ENCODE data around the gene ZNF799.
"Not testable (repeated sequence)": the region's sequence is repeated elsewhere in the genome, so short reads cannot be mapped to it uniquely, and the experiment has no call there.

ZNF799 gene

DNA sequence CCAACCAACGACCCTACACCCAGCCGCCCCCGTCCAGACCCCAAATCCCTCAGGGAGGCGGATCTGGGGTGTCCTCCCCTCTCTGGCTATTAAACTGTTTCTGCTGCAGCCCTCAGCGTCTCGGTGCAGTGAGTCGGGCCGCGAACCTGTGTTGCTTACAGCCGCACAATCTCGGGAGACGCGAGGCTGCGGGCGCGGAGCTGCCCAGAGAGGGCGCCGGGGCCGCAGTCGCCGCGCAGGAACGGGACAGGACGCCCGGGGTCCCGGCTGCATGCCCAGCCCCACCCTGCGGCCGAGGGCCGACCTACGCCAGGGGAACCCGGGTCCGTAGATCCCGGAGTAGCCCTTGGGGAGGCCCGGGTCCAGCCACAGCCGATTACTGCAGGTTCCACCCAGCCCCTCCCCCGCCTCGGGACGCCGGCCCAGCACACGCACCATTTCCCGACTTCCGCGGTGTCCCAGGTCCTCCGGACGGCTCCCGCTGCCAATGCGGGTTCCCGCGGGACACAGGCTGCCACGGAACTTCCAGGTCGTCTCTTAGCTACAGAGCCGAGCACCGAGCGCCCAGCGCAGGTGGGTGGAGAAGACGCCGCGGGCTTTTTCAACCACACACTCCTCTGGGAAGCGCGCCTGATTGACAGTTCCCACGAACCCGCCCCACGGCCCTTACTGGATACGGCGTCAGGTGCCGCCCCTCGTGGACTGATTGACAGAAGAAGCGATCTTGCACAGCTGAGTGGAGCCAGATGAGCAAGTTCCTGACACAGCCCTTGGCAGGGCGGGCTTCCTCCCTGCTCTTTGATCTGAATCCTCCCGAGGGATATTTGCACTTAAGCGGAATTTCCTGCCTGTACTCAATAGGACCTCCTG is at the start of gene ZNF799:
ZNF799 (minus strand) TSS at position 639 of the 870 bp plus-strand sequence; CDS start at position 438, 201 bp downstream.
- peak within 1 kb of the TSS; percentile 95 to 99 for H3K4me3 Mint-ChIP-seq
- H3K36me3 Mint-ChIP-seq = peaks cover 16 to 18% of the 10 kb centered on the region in 2 donors
- H3K27me3 Mint-ChIP-seq = no peaks in the 10 kb centered on the region
- ATAC-seq (replicated peaks) (peak; percentile 90), DNase-seq (peak; percentile 92)
- peaks cover 2 to 3% of the 10 kb centered on the region in 2 donors for H3K9me3 Mint-ChIP-seq
- peak within 1 kb of the TSS; percentile 95 for H3K27ac Mint-ChIP-seq
- H3K4me1 Mint-ChIP-seq = peaks cover 16 to 44% of the 10 kb centered on the region in 2 donors

DNA sequence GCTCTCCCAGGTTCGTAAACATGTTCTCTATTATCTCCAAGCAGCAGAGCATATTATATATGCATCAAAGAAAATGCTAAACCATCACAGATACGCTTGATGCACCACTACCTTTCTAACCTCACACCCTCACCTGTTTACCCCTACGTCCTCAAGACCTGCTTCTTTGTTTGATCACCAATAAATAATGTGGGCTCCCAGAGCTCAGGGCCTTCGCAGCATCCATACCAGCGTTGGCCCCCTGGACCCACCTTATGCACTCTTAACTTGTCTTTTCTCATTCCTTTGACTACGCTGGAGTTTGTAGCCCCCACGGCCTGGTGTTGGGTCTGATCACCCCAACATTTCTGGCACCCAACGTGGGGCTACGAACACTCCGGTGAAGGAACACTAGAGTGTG is 49.8 kb upstream of the ZNF799 start:
- H3K27me3 Mint-ChIP-seq = no peaks in the 10 kb centered on the region
- no peak overlapping the region for H3K4me3 Mint-ChIP-seq
- ATAC-seq (replicated peaks) (no peak), DNase-seq (no peak)
- peaks cover 14 to 16% of the 10 kb centered on the region in 2 donors for H3K9me3 Mint-ChIP-seq
- no peak overlapping the region for H3K27ac Mint-ChIP-seq
- peaks cover 5 to 12% of the 10 kb centered on the region in 2 donors for H3K4me1 Mint-ChIP-seq
- peaks cover 28 to 31% of the 10 kb centered on the region in 2 donors for H3K36me3 Mint-ChIP-seq

GRCh38 chr19:12448808-12449207 is 47.7 kb upstream of the ZNF799 start:
- Mint-ChIP-seq H3K4me1 (peaks cover 2 to 6% of the 10 kb centered on the region in 2 donors), H3K36me3 (peaks cover 32 to 36% of the 10 kb centered on the region in 2 donors), H3K9me3 (peaks cover 21 to 22% of the 10 kb centered on the region in 2 donors), H3K27me3 (no peaks in the 10 kb centered on the region), H3K4me3 (no peak overlapping the region), H3K27ac (no peak overlapping the region)
- DNase-seq (no peak), ATAC-seq (replicated peaks) (no peak)

- Mint-ChIP-seq H3K27me3 (no peaks in the 10 kb centered on the region), H3K4me3 (peak within 1 kb of the TSS; percentile 100), H3K9me3 (peaks cover 15% of the 10 kb centered on the region in 2 donors), H3K4me1 (peaks cover 9 to 49% of the 10 kb centered on the region in 2 donors), H3K27ac (peak within 1 kb of the TSS; percentile 99), H3K36me3 (peaks cover 19 to 41% of the 10 kb centered on the region in 2 donors)
- DNase-seq = peak; percentile 99
- peak; percentile 93 to 94 for ATAC-seq (replicated peaks)
Measured at GRCh38 chr19:12440541-12441316, 39.7 kb upstream of the ZNF799 start, which contains the start of gene ZNF443. Gene ZNF443 (minus strand): TSS chr19:12441021. CDS start chr19:12440914, 107 bp downstream.

DNA sequence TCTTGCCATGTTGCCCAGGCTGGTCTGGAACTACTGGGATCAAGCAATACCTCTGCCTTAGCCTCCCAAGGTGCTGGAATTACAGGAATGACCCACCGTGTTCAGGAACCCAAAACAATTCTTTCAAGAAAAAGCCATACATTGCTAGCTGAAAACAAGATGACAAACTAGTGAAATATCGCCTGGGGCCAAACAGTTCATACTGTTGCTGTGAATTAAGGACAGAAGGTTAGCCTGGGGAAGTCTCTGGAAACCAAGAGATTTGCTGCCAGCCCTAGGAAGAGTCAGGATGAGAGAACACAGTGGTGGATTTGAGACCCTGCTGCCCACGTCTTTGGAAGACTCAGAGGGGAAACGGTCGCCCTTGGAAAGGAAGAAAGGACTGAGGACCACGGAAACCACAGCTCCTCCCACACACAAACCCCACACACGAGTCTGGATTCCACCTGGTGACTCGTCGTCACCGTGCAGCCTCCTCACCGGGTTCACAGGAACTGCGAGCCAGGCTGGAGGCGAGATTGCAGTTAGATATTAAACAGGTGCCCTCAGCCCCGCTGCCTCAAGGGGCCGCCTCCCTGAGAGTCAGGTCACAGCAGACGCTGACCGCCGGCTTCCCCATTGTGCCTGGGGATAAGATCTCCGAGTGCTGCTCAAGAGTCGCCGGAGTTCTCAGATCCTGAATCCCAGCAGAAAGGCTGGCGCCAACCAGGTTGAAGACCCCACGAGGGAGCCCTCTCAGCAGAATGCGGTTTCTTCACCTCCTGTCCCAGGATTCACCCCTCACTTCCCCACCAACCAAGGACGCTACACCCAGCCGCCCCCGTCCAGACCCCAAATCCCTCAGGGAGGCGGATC is 38.8 kb upstream of the ZNF799 start:
- Mint-ChIP-seq H3K4me3 (peak overlapping the region; percentile 100), H3K9me3 (peaks cover 13 to 14% of the 10 kb centered on the region in 2 donors), H3K27ac (peak overlapping the region; percentile 98), H3K36me3 (peaks cover 23 to 44% of the 10 kb centered on the region in 2 donors), H3K4me1 (peaks cover 12 to 52% of the 10 kb centered on the region in 2 donors)
- ATAC-seq (replicated peaks) (peak; percentile 61 to 63), DNase-seq (peak; percentile 67)
- H3K27me3 Mint-ChIP-seq = not testable (repeated sequence)

- Mint-ChIP-seq H3K4me1 (peaks cover 3 to 14% of the 10 kb centered on the region in 2 donors), H3K36me3 (peaks cover 49 to 74% of the 10 kb centered on the region in 2 donors), H3K9me3 (peaks cover 12 to 13% of the 10 kb centered on the region in 2 donors)
- not testable (repeated sequence) for H3K27ac Mint-ChIP-seq; DNase-seq; ATAC-seq (replicated peaks); H3K4me3 Mint-ChIP-seq; H3K27me3 Mint-ChIP-seq
Measured at GRCh38 chr19:12430726-12431299, 29.7 kb upstream of the ZNF799 start.

DNA sequence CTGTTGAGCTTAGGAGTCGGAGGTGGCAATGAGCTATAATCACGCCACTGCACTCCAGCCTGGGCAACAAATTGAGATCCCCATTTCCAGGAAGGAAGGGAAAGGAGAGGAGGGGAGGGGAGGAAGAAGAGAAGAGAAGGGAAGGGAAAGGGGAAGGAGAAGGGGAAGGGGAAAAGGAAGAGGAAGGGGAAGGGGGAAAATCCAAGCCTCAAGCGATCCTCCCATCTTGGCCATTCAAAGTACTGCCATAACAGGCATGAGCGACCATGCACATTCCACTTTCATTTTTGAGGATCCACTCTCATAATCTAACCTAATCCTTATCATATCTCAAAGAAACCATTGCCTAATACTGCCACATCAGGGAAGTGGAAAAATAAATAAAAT is 24.8 kb upstream of the ZNF799 start:
- H3K36me3 Mint-ChIP-seq = peaks cover 56 to 83% of the 10 kb centered on the region in 2 donors

GRCh38 chr19:12425236-12425887 is 24.3 kb upstream of the ZNF799 start:
- H3K36me3 Mint-ChIP-seq = peaks cover 54 to 83% of the 10 kb centered on the region in 2 donors
- no peaks in the 10 kb centered on the region for H3K27me3 Mint-ChIP-seq
- H3K27ac Mint-ChIP-seq = peak overlapping the region; percentile 65
- ATAC-seq (replicated peaks) = no peak
- DNase-seq = no peak
- H3K4me1 Mint-ChIP-seq = peaks cover 2 to 6% of the 10 kb centered on the region in 2 donors
- H3K4me3 Mint-ChIP-seq = no peak overlapping the region
- peaks cover 0 to 9% of the 10 kb centered on the region in 2 donors for H3K9me3 Mint-ChIP-seq

More for the DNA sequence above, 24.8 kb upstream of the ZNF799 start:
- DNase-seq = no peak
- H3K4me1 Mint-ChIP-seq = peaks cover 2 to 6% of the 10 kb centered on the region in 2 donors
- H3K9me3 Mint-ChIP-seq = peaks cover 2 to 11% of the 10 kb centered on the region in 2 donors
- H3K4me3 Mint-ChIP-seq = no peak overlapping the region
- peak overlapping the region; percentile 65 for H3K27ac Mint-ChIP-seq
- H3K27me3 Mint-ChIP-seq = no peaks in the 10 kb centered on the region
- no peak for ATAC-seq (replicated peaks)

GRCh38 chr19:12417273-12417672 is 16.2 kb upstream of the ZNF799 start:
- not testable (repeated sequence) for H3K27me3 Mint-ChIP-seq; ATAC-seq (replicated peaks); H3K27ac Mint-ChIP-seq; H3K4me1 Mint-ChIP-seq; DNase-seq; H3K4me3 Mint-ChIP-seq; H3K9me3 Mint-ChIP-seq
- peaks cover 60 to 76% of the 10 kb centered on the region in 2 donors for H3K36me3 Mint-ChIP-seq

GRCh38 chr19:12411893-12412292 is 10.8 kb upstream of the ZNF799 start:
- H3K9me3 Mint-ChIP-seq = peaks cover 6 to 10% of the 10 kb centered on the region in 2 donors
- H3K27ac Mint-ChIP-seq = no peak overlapping the region
- ATAC-seq (replicated peaks) (no peak), DNase-seq (no peak)
- peaks cover 4 to 17% of the 10 kb centered on the region in 2 donors for H3K4me1 Mint-ChIP-seq
- H3K4me3 Mint-ChIP-seq = no peak overlapping the region
- H3K36me3 Mint-ChIP-seq = peaks cover 42 to 59% of the 10 kb centered on the region in 2 donors
- H3K27me3 Mint-ChIP-seq = no peaks in the 10 kb centered on the region

GRCh38 chr19:12399901-12400632 is 1.0 kb downstream of the ZNF799 start:
- H3K27ac Mint-ChIP-seq = peak overlapping the region; percentile 94
- peak; percentile 67 for ATAC-seq (replicated peaks)
- H3K9me3 Mint-ChIP-seq, H3K27me3 Mint-ChIP-seq: not testable (repeated sequence)
- peaks cover 22% of the 10 kb centered on the region in 2 donors for H3K36me3 Mint-ChIP-seq
- peak; percentile 74 for DNase-seq
- H3K4me1 Mint-ChIP-seq = peaks cover 16 to 49% of the 10 kb centered on the region in 2 donors
- peak overlapping the region; percentile 95 to 99 for H3K4me3 Mint-ChIP-seq

- H3K27me3 Mint-ChIP-seq; ATAC-seq (replicated peaks); H3K27ac Mint-ChIP-seq; DNase-seq; H3K4me3 Mint-ChIP-seq: not testable (repeated sequence)
- H3K36me3 Mint-ChIP-seq = peaks cover 62 to 68% of the 10 kb centered on the region in 2 donors
- H3K4me1 Mint-ChIP-seq = peaks cover 5 to 20% of the 10 kb centered on the region in 2 donors
- peaks cover 7 to 16% of the 10 kb centered on the region in 2 donors for H3K9me3 Mint-ChIP-seq
Measured at GRCh38 chr19:12391148-12391547, 9.9 kb downstream of the ZNF799 start.

All from stimulated activated naive B cell treated with anti-CD40 and anti-IgM and Interleukin-4, amounts not matched to agents 10 μg/mL and 1 μg/mL and 100 μg/mL, for 72 hours (primary cell).